Neural cell (in vitro differentiated cells): ENCODE data around the gene TSPEAR.

Source experiments
- CTCF ChIP-seq: fragments of 450-650 bp; IDR thresholded peaks from 2 replicates; pipeline ENCODE4 v1.5.1; 2014; ENCODE audit warnings: antibody characterized with exemption, mild to moderate bottlenecking, moderate library complexity; ENCODE audit not compliant: poor library complexity, severe bottlenecking
- EP300 ChIP-seq: fragments of 450-650 bp; conservative IDR thresholded peaks from 2 replicates; pipeline ENCODE4 v1.6.1; 2014; ENCODE audit warnings: antibody characterized with exemption, mild to moderate bottlenecking, moderate library complexity; ENCODE audit not compliant: poor library complexity, severe bottlenecking
- EZH2 ChIP-seq: fragments of 200-600, 300-800 bp; shearing (Covaris generic), sonication (generic); IDR thresholded peaks from 2 replicates; pipeline ENCODE4 v1.6.1; 2014; ENCODE audit warnings: antibody characterized with exemption, low read length, borderline replicate concordance, mild to moderate bottlenecking; ENCODE audit not compliant: insufficient read depth, poor library complexity, severe bottlenecking
- MXI1 ChIP-seq: fragments of 450-650 bp; conservative IDR thresholded peaks from 2 replicates; pipeline ENCODE4 v1.6.1; 2014; ENCODE audit warnings: antibody characterized with exemption, mild to moderate bottlenecking; ENCODE audit not compliant: poor library complexity, severe bottlenecking
- POLR2AphosphoS5 ChIP-seq: IDR thresholded peaks from 2 replicates; pipeline ENCODE4 v1.6.1; 2012
- REST ChIP-seq: IDR thresholded peaks from 2 replicates; pipeline ENCODE4 v1.6.1; 2012; ENCODE audit warnings: borderline replicate concordance
- SMC3 ChIP-seq: fragments of 450-650 bp; conservative IDR thresholded peaks from 2 replicates; pipeline ENCODE4 v1.6.1; 2014; ENCODE audit warnings: antibody characterized with exemption, mild to moderate bottlenecking, moderate library complexity; ENCODE audit not compliant: poor library complexity
- TAF1 ChIP-seq: IDR thresholded peaks from 2 replicates; pipeline ENCODE4 v1.6.1; 2012; ENCODE audit warnings: low read depth

- TF ChIP-seq MXI1 (no peak), CTCF (no peak), SMC3 (no peak), EZH2 (no peak), REST (no peak), TAF1 (no peak), EP300 (no peak), POLR2AphosphoS5 (no peak)
Measured at GRCh38 chr21:44708213-44708865, 3.0 kb downstream of the TSPEAR start.
